Small intestine (tissue), 7 donors: ENCODE measurements around the gene SLC10A1. TPM values are rescaled to one million over a fixed set of nuclear protein-coding genes. Genes with fewer than 3 reads are reported as not detected.

Source experiments
- DNase-seq, 2 donors: peaks; one replicate each; pipeline versions ENCODE4 v3.0.0 to v3.0.0-alpha.2; 2013
- FAIRE-seq: peaks from 2 replicates; lab custom pipeline; 2012; peaks lifted over from hg19 to GRCh38; lab: Jason Lieb, UNC
- H3K27ac ChIP-seq, 3 donors: one replicate each; pipeline ENCODE4 v1.5.1; 2013; ENCODE audit warnings: low read length in 2 of 3, mild to moderate bottlenecking in 2 of 3, control low read depth in 1 of 3, inconsistent platforms in 1 of 3, low read depth in 1 of 3, moderate library complexity in 1 of 3
- H3K27me3 ChIP-seq, 3 donors: one replicate each; pipeline ENCODE4 v1.6.1; 2013; ENCODE audit warnings: low read length in 3 of 3, inconsistent platforms in 1 of 3; ENCODE audit not compliant: control insufficient read depth in 3 of 3, insufficient read depth in 3 of 3
- H3K36me3 ChIP-seq, 3 donors: one replicate each; pipeline ENCODE4 v1.6.1; 2013; ENCODE audit warnings: low read length in 3 of 3, inconsistent platforms in 1 of 3, low read depth in 1 of 3, mild to moderate bottlenecking in 1 of 3, moderate library complexity in 1 of 3; ENCODE audit not compliant: control insufficient read depth in 3 of 3, insufficient read depth in 2 of 3
- H3K4me1 ChIP-seq, 3 donors: one replicate each; pipeline ENCODE4 v1.6.1; 2013; ENCODE audit warnings: low read length in 2 of 3, inconsistent platforms in 1 of 3, low read depth in 1 of 3, mild to moderate bottlenecking in 1 of 3, moderate library complexity in 1 of 3; ENCODE audit not compliant: control insufficient read depth in 3 of 3, insufficient read depth in 2 of 3
- H3K4me3 ChIP-seq, 3 donors: one replicate each; pipeline ENCODE4 v1.5.1; 2013; ENCODE audit warnings: low read length in 3 of 3, control low read depth in 1 of 3, inconsistent platforms in 1 of 3, low read depth in 1 of 3, mild to moderate bottlenecking in 1 of 3, moderate library complexity in 1 of 3
- H3K9me3 ChIP-seq, 2 donors: one replicate each; pipeline ENCODE4 v1.6.1; 2013; ENCODE audit warnings: low read depth in 1 of 2, low read length in 1 of 2; ENCODE audit not compliant: control insufficient read depth in 2 of 2, insufficient read depth in 1 of 2
- WGBS, 3 donors: extraction: QIAGEN DNeasy Blood & Tissue Kit; methylation state at CpG; one replicate each; pipeline ENCODE4 v1.1.7; 2013; 5-methylcytosine and 5-hydroxymethylcytosine counted together
- polyA plus RNA-seq, 4 donors: library from polyadenylated mRNA; stranded (reverse) in 3 of 4; unstranded in 1 of 4; fragments of 200-250 nt in 3 of 4; fragments of 120-200 nt in 1 of 4; gene quantifications; one replicate each; pipeline versions ENCODE4 v1.2.1 to v1.2.3, GENCODE V29; 2013
- donor health status: healthy with polysubstance abuse.
- donor health status: control.
- donor health status: control.
- donor health status: Bipolar disorder and iron deficiency.
- donor health status: healthy.

Gene SLC10A1
- polyA plus RNA-seq, 4 donors, result 0.04 to 0.12 TPM; not detected in 2

DNA sequence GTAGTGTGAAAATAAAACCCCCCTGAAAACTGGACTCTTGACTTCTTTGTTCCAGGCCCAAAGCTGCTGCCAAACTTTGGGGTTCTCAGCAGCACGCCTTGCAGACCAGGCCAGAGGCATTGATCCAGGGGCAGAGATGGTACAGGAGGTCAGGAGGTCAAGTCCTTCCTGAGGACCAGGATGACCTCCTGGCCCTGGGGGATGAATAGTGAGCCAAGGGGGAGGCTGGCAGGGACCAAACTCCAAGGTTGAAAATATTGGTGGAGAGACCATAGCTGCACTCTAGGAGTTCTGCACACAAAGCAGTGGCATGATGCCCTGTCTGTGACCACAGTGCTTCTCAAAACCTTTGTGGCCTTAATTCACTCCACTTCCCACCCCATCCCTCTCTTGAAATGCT, 12.1 kb downstream of the SLC10A1 start:
- DNase-seq, result no peak
- H3K27me3 ChIP-seq, result no peaks in the 10 kb centered on the region
- no peak for FAIRE-seq
- no peaks in the 10 kb centered on the region for H3K9me3 ChIP-seq
- H3K27ac ChIP-seq, result no peak overlapping the region
- H3K36me3 ChIP-seq, result peaks cover 0 to 4% (median 3%) of the 10 kb centered on the region in 3 donors
- H3K4me1 ChIP-seq, result no peaks in the 10 kb centered on the region
- no peak overlapping the region for H3K4me3 ChIP-seq
- WGBS, 3 donors, result 92 to 100% (median 98%) methylated on average over 1 of the region's 1 CpG

- Histone ChIP-seq H3K9me3 (no peaks in the 10 kb centered on the region), H3K4me3 (no peak overlapping the region), H3K27me3 (no peaks in the 10 kb centered on the region), H3K4me1 (no peaks in the 10 kb centered on the region), H3K27ac (no peak overlapping the region), H3K36me3 (peaks cover 6 to 16% (median 16%) of the 10 kb centered on the region in 3 donors)
- DNase-seq (no peak), FAIRE-seq (no peak)
- 87 to 96% (median 89%) methylated on average over 3 of the region's 3 CpGs for WGBS, 3 donors
These were observed 16.1 kb downstream of the SLC10A1 start for GRCh38 chr14:69780952-69781351.

DNA sequence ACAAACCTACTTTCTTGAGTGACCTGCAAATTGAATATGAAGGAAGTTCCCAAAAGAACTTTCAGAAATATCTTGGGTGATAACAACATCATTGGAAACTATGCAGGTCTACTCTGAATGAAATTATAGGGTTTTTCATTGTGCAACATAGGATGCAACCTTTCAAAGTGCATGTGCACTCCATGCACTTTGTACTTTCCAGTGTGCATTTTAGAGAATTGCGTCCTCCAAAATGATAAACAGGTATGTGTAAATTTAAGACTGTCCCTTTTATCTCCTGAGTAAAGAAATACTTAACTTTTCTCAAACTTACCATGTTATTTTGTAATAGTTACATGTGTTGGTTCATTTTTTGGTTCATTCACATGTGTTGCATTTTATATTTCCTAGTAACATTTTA, 16.9 kb downstream of the SLC10A1 start:
- DNase-seq, result no peak
- WGBS, 3 donors, result 76 to 96% (median 89%) methylated on average over 1 of the region's 1 CpG
- Histone ChIP-seq H3K36me3 (peaks cover 6 to 17% (median 17%) of the 10 kb centered on the region in 3 donors), H3K27ac (no peak overlapping the region), H3K27me3 (no peaks in the 10 kb centered on the region), H3K9me3 (no peaks in the 10 kb centered on the region), H3K4me3 (no peak overlapping the region), H3K4me1 (no peaks in the 10 kb centered on the region)
- no peak for FAIRE-seq

DNA sequence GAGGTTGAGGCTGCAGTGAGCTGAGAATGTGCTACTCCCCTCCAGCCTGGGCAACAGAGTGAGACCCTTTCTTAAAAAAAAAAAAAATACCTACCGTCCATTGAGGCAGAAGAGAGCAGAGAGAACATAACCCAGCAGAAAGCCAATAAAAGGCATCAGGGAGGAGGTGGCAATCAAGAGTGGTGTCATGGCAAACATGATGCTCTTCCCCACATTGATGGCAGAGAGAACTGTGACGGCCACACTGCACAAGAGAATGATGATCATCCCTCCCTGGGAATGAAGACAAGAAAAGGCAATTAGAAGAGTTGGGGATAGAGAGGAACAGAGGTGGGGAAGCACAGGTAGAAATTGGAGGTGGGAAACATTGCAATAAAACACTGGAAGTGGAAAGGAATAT, 18.0 kb downstream of the SLC10A1 start:
- no peak for FAIRE-seq
- Histone ChIP-seq H3K27ac (no peak overlapping the region), H3K36me3 (peaks cover 6 to 24% (median 20%) of the 10 kb centered on the region in 3 donors), H3K27me3 (no peaks in the 10 kb centered on the region), H3K4me3 (no peak overlapping the region), H3K9me3 (no peaks in the 10 kb centered on the region), H3K4me1 (no peaks in the 10 kb centered on the region)
- DNase-seq, result no peak
- 83 to 89% (median 85%) methylated on average over 2 of the region's 2 CpGs for WGBS, 3 donors

- Histone ChIP-seq H3K9me3 (no peaks in the 10 kb centered on the region), H3K27me3 (no peaks in the 10 kb centered on the region), H3K36me3 (peaks cover 6 to 35% (median 32%) of the 10 kb centered on the region in 3 donors), H3K27ac (no peak overlapping the region), H3K4me3 (no peak overlapping the region), H3K4me1 (no peaks in the 10 kb centered on the region)
- no peak for FAIRE-seq
- DNase-seq, result no peak
- WGBS, 3 donors, result 79 to 83% (median 83%) methylated on average over 4 of the region's 4 CpGs
These were observed 20.1 kb downstream of the SLC10A1 start for GRCh38 chr14:69776875-69777453.

DNA sequence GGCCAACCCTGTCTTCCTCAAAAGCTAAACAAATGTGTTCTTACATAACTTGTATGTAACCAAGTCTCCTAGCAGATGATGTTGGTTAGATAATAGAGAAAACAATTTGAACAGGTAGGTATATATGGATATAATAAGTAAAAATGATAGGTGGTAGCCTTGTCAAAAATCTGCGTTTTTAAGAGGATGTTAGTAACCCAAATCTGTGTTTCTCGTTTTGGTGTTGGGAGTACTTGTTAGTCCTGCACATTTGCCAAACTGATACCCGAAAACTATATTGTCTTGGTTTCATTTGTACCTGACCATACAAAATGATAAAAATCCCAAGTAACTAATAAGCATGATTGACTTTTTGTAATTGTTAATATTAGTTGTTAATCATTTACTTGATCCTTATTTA, 22.0 kb downstream of the SLC10A1 start:
- Histone ChIP-seq H3K4me1 (peaks cover 0 to 9% (median 0%) of the 10 kb centered on the region in 3 donors), H3K27ac (no peak overlapping the region), H3K4me3 (no peak overlapping the region), H3K9me3 (no peaks in the 10 kb centered on the region), H3K27me3 (no peaks in the 10 kb centered on the region), H3K36me3 (peaks cover 15 to 40% (median 37%) of the 10 kb centered on the region in 3 donors)
- no peak for DNase-seq
- WGBS, 3 donors, result 80 to 89% (median 89%) methylated on average over 3 of the region's 3 CpGs
- FAIRE-seq, result no peak

GRCh38 chr14:69773571-69774276, 23.3 kb downstream of the SLC10A1 start:
- Histone ChIP-seq H3K4me3 (no peak overlapping the region), H3K27me3 (no peaks in the 10 kb centered on the region), H3K36me3 (peaks cover 24 to 45% (median 42%) of the 10 kb centered on the region in 3 donors), H3K4me1 (peaks cover 0 to 17% (median 2%) of the 10 kb centered on the region in 3 donors), H3K9me3 (no peaks in the 10 kb centered on the region), H3K27ac (no peak overlapping the region)
- 93 to 97% (median 95%) methylated on average over 7 of the region's 7 CpGs for WGBS, 3 donors
- FAIRE-seq (no peak), DNase-seq (no peak)

DNA sequence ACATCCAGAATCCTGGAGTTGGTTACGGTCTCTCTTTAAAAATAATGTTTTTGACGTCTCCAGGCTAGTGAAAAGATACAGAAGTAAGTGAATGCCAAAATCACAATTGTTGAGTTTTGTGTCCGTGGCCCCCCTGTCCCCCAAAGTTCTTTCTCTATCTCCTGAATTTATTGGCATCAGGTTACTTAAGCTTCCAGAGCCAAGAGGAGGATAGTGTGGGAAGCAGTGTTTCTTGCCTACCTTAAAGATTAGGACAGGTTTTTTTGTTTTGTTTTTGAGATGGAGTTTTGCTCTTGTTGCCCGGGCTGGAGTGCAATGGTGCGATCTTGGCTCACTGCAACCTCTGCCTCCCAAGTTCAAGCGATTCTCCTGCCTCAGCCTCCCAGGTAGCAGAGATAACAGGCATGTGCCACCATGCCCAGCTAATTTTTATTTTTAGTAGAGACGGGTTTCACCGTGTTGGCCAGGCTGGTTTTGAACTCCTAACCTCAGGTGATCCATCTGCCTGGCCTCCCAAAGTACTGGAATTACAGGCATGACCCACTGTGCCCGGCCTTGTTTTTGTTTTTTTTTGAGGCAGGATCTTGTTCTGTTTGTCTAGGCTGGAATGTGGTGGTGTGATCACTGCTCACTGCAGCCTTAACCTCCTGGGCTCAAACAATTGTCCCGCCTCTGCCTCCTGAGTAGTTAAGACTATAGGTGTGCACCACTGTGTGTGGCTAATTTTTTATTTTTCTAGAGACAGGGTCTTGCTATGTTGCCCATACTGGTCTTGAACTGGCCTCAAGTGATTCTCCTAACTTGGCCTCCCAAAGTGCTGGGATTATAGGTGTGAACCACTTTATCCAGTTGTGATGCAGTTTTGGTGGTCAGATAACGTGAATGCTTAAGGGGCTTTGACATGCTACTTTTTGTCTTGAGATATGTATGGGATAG, 24.7 kb downstream of the SLC10A1 start:
- 91 to 95% (median 94%) methylated on average over 11 of the region's 11 CpGs for WGBS, 3 donors
- DNase-seq (no peak), FAIRE-seq (no peak)
- H3K27me3 ChIP-seq, result no peaks in the 10 kb centered on the region
- no peak overlapping the region for H3K27ac ChIP-seq
- H3K36me3 ChIP-seq, result peaks cover 27 to 47% (median 44%) of the 10 kb centered on the region in 3 donors
- no peak overlapping the region for H3K4me3 ChIP-seq
- H3K9me3 ChIP-seq, result no peaks in the 10 kb centered on the region
- peaks cover 0 to 23% (median 7%) of the 10 kb centered on the region in 3 donors for H3K4me1 ChIP-seq
